GM18858 (cell line): ENCODE measurements around the gene MXRA8.

Source experiments
- ATAC-seq: cut with Tn5 transposase; IDR thresholded peaks from one replicate; pipeline ENCODE4 v1.9.1; 2021; ENCODE audit not compliant: unreplicated experiment

The MXRA8 gene

GRCh38 chr1:1336931-1337792, 21.2 kb downstream of the MXRA8 start:
- no peak for ATAC-seq

GRCh38 chr1:1336446-1336845, 21.9 kb downstream of the MXRA8 start:
- no peak for ATAC-seq

GRCh38 chr1:1335792-1336248, 22.5 kb downstream of the MXRA8 start:
- no peak for ATAC-seq

- no peak for ATAC-seq
These were observed 23.1 kb downstream of the MXRA8 start for GRCh38 chr1:1335283-1335682.

DNA sequence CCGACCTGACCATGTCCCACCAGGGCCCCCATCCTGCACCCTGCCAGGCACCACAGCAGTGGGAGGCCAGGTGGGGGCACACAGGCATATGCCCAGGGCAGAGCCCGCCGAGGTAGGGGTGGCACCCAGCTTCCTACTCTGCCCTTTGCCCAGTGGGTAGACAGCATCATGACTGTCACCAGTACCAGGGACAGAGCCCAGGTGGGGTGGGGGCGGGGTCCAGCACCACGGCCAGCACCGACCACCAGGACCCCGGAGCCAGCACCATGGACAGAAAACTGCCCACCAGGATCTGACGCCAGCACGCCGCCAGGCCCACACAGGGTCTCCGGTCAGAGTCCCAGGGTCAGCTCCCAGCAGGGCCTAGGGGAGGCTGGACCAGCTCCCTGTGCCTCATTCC, 23.5 kb downstream of the MXRA8 start:
- no peak for ATAC-seq

- ATAC-seq: no peak
These were observed 24.7 kb downstream of the MXRA8 start for GRCh38 chr1:1333551-1334241.

GRCh38 chr1:1332774-1333480, 25.4 kb downstream of the MXRA8 start:
- ATAC-seq: no peak

DNA sequence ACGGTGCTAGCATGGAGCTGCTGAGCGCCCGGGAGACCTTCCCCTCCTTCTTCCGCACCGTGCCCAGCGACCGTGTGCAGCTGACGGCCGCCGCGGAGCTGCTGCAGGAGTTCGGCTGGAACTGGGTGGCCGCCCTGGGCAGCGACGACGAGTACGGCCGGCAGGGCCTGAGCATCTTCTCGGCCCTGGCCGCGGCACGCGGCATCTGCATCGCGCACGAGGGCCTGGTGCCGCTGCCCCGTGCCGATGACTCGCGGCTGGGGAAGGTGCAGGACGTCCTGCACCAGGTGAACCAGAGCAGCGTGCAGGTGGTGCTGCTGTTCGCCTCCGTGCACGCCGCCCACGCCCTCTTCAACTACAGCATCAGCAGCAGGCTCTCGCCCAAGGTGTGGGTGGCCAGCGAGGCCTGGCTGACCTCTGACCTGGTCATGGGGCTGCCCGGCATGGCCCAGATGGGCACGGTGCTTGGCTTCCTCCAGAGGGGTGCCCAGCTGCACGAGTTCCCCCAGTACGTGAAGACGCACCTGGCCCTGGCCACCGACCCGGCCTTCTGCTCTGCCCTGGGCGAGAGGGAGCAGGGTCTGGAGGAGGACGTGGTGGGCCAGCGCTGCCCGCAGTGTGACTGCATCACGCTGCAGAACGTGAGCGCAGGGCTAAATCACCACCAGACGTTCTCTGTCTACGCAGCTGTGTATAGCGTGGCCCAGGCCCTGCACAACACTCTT, 26.2 kb downstream of the MXRA8 start:
- no peak for ATAC-seq

- ATAC-seq: no peak
These were observed 27.0 kb downstream of the MXRA8 start, which contains the start of gene TAS1R3 for GRCh38 chr1:1331068-1331965. TSS of gene TAS1R3 (plus strand) at chr1:1331280. CDS start at chr1:1331346, 66 bp downstream.

- no peak for ATAC-seq
These were observed 27.8 kb downstream of the MXRA8 start for GRCh38 chr1:1330366-1331067.

DNA sequence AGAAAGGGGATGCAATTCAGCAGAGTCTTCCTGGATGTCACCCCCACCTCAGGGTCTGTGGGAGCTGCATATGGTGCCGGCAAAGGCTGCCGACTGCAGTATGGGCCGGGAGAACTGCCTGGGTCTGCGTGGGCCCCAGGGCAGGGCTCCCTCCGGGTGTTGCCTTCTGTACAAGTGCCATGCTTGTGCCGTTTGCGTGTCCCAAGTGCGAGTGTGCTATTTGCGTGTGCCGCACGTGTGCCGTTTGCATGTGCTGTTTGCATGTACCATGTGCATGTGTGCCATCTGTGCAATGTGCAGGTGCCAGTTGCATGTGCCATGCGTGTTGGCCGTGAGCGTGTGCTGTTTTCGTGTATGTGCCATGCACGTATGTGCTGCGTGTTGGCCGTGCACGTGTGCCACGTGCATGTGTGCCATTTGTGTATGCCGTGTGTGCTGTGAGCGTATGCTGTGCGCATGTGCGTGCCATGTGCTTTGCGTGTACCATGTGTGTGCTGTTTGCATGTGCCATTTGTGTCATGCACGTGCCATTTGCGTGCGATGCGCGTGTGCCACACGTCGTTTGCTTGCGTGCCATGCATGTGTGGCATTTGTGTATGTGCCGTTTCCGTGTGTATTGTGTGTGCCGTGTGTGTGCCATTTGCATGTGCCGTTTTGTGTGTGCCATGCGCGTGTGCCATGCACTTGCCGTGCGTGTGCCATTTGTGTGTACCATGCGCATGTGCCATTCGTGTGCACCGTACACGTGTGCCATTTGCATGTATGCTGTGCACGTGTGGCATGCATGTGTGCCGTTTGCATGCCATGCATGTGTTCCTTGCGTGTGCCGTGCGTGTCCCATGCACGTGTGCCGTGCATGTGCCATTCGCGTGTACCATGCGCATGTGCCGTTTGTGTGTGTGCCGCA, 28.8 kb downstream of the MXRA8 start:
- ATAC-seq: no peak

DNA sequence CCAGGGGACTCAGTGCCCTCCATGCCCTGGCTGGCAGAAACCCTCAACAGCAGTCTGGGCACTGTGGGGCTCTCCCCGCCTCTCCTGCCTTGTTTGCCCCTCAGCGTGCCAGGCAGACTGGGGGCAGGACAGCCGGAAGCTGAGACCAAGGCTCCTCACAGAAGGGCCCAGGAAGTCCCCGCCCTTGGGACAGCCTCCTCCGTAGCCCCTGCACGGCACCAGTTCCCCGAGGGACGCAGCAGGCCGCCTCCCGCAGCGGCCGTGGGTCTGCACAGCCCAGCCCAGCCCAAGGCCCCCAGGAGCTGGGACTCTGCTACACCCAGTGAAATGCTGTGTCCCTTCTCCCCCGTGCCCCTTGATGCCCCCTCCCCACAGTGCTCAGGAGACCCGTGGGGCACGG, 30.1 kb downstream of the MXRA8 start:
- no peak for ATAC-seq

GRCh38 chr1:1327291-1327690, 31.1 kb downstream of the MXRA8 start:
- no peak for ATAC-seq

- ATAC-seq: no peak
These were observed 32.2 kb downstream of the MXRA8 start for GRCh38 chr1:1326075-1326605.

GRCh38 chr1:1325288-1326074, 32.9 kb downstream of the MXRA8 start:
- no peak for ATAC-seq

- ATAC-seq: peak; percentile 73
These were observed 33.6 kb downstream of the MXRA8 start, which contains the start of the genes CPTP and INTS11 for GRCh38 chr1:1324524-1325287. TSS of gene CPTP (plus strand) at chr1:1324802. CDS start at chr1:1326911, 2,109 bp downstream. TSS of gene INTS11 (minus strand) at chr1:1324660. CDS start at chr1:1324608, 52 bp downstream.
